ENCODE results near the gene RGS7.

Gene RGS7

GRCh38 chr1:241336335-241336734, 20.7 kb downstream of the RGS7 start:
- Histone ChIP-seq H3K4me1 (ENCODE audit: insufficient read depth, low read length, poor library complexity, severe bottlenecking) (no peaks in the 10 kb centered on the region), H3F3A (ENCODE audit: low read depth) (no peaks in the 10 kb centered on the region), H3K79me2 (ENCODE audit: insufficient read depth, low read length) (no peaks in the 10 kb centered on the region), H2AFZ (ENCODE audit: low read length) (no peak overlapping the region), H3K4me2 (ENCODE audit: low read depth, low read length, poor library complexity, severe bottlenecking) (no peak overlapping the region), H3K9me2 (replicated peaks; ENCODE audit: low read depth, low read length) (no peaks in the 10 kb centered on the region), H3K36me3 (ENCODE audit: insufficient read depth, low read length) (no peaks in the 10 kb centered on the region), H3K27me3 (ENCODE audit: insufficient read depth, low read length, poor library complexity, severe bottlenecking) (no peaks in the 10 kb centered on the region), H3K4me3 (ENCODE audit: low read length, poor library complexity, severe bottlenecking) (no peak overlapping the region), H4K20me1 (ENCODE audit: insufficient read depth, low read length, poor library complexity, severe bottlenecking) (no peaks in the 10 kb centered on the region), H3K9ac (ENCODE audit: low read depth, low read length, poor library complexity, severe bottlenecking) (no peak overlapping the region), H3K9me3 (ENCODE audit: insufficient read depth, low read depth, low read length) (no peaks in the 10 kb centered on the region)
- no peak for TF ChIP-seq EZH2phosphoT487 (IDR thresholded peaks at IDR 0.05; ENCODE audit: borderline replicate concordance)
- no peak for TF ChIP-seq CTCF (conservative IDR thresholded peaks at IDR 0.05; ENCODE audit: low read length)

- Histone ChIP-seq H3K9ac (ENCODE audit: low read depth, low read length, poor library complexity, severe bottlenecking) (no peak overlapping the region), H3K9me3 (ENCODE audit: insufficient read depth, low read depth, low read length) (no peaks in the 10 kb centered on the region), H3K79me2 (ENCODE audit: insufficient read depth, low read length) (no peaks in the 10 kb centered on the region), H3K4me2 (ENCODE audit: low read depth, low read length, poor library complexity, severe bottlenecking) (no peak overlapping the region), H3F3A (ENCODE audit: low read depth) (no peaks in the 10 kb centered on the region), H4K20me1 (ENCODE audit: insufficient read depth, low read length, poor library complexity, severe bottlenecking) (no peaks in the 10 kb centered on the region), H3K36me3 (ENCODE audit: insufficient read depth, low read length) (no peaks in the 10 kb centered on the region), H3K4me3 (ENCODE audit: low read length, poor library complexity, severe bottlenecking) (no peak overlapping the region), H3K27me3 (ENCODE audit: insufficient read depth, low read length, poor library complexity, severe bottlenecking) (no peaks in the 10 kb centered on the region), H3K4me1 (ENCODE audit: insufficient read depth, low read length, poor library complexity, severe bottlenecking) (no peaks in the 10 kb centered on the region), H3K9me2 (replicated peaks; ENCODE audit: low read depth, low read length) (no peaks in the 10 kb centered on the region), H2AFZ (ENCODE audit: low read length) (no peak overlapping the region)
- no peak for TF ChIP-seq CTCF (conservative IDR thresholded peaks at IDR 0.05; ENCODE audit: low read length)
- no peak for TF ChIP-seq EZH2phosphoT487 (IDR thresholded peaks at IDR 0.05; ENCODE audit: borderline replicate concordance)
Observed at GRCh38 chr1:241332987-241333386, 24.0 kb downstream of the RGS7 start.

- Histone ChIP-seq H3K9ac (ENCODE audit: low read depth, low read length, poor library complexity, severe bottlenecking) (no peak overlapping the region), H3K79me2 (ENCODE audit: insufficient read depth, low read length) (no peaks in the 10 kb centered on the region), H2AFZ (ENCODE audit: low read length) (no peak overlapping the region), H3K27me3 (ENCODE audit: insufficient read depth, low read length, poor library complexity, severe bottlenecking) (no peaks in the 10 kb centered on the region), H3K4me1 (ENCODE audit: insufficient read depth, low read length, poor library complexity, severe bottlenecking) (no peaks in the 10 kb centered on the region), H3F3A (ENCODE audit: low read depth) (no peaks in the 10 kb centered on the region), H3K9me2 (replicated peaks; ENCODE audit: low read depth, low read length) (no peaks in the 10 kb centered on the region), H4K20me1 (ENCODE audit: insufficient read depth, low read length, poor library complexity, severe bottlenecking) (no peaks in the 10 kb centered on the region), H3K9me3 (ENCODE audit: insufficient read depth, low read depth, low read length) (no peaks in the 10 kb centered on the region), H3K4me2 (ENCODE audit: low read depth, low read length, poor library complexity, severe bottlenecking) (no peak overlapping the region), H3K36me3 (ENCODE audit: insufficient read depth, low read length) (no peaks in the 10 kb centered on the region), H3K4me3 (ENCODE audit: low read length, poor library complexity, severe bottlenecking) (no peak overlapping the region)
- TF ChIP-seq EZH2phosphoT487 (IDR thresholded peaks at IDR 0.05; ENCODE audit: borderline replicate concordance) (no peak), CTCF (conservative IDR thresholded peaks at IDR 0.05; ENCODE audit: low read length) (no peak)
Observed at GRCh38 chr1:241332037-241332409, 25.0 kb downstream of the RGS7 start.
